Astrocyte (in vitro differentiated cells and primary cell): ENCODE measurements around the gene EPB41L1. TPM values are rescaled to one million over a fixed set of nuclear protein-coding genes. Genes with fewer than 3 reads are reported as not detected.

Experiments used
- DNase-seq: peaks from one replicate; pipeline ENCODE4 v3.0.0-alpha.2; 2010; ENCODE audit warnings: low read depth
- FAIRE-seq: peaks from 2 replicates; lab custom pipeline; 2011; peaks lifted over from hg19 to GRCh38; lab: Jason Lieb, UNC
- H2AFZ ChIP-seq: 2 replicates; pipeline ENCODE4 v1.6.0; 2012; ENCODE audit warnings: low read depth, low read length, inconsistent platforms
- H3K27ac ChIP-seq: 2 replicates; pipeline ENCODE4 v1.5.1; 2011; ENCODE audit warnings: low read depth, low read length, inconsistent platforms
- H3K27me3 ChIP-seq: 2 replicates; pipeline ENCODE4 v1.6.0; 2011; ENCODE audit warnings: low read length, inconsistent platforms; ENCODE audit not compliant: insufficient read depth
- H3K36me3 ChIP-seq: 2 replicates; pipeline ENCODE4 v1.5.1; 2011; ENCODE audit warnings: low read length, inconsistent platforms; ENCODE audit not compliant: insufficient read depth
- H3K4me1 ChIP-seq: 2 replicates; pipeline ENCODE4 v1.5.1; 2011; ENCODE audit warnings: low read length, inconsistent platforms; ENCODE audit not compliant: insufficient read depth
- H3K4me2 ChIP-seq: 2 replicates; pipeline ENCODE4 v1.6.0; 2012; ENCODE audit warnings: low read length, inconsistent platforms
- H3K4me3 ChIP-seq: 2 replicates; pipeline ENCODE4 v1.5.1; 2011; ENCODE audit warnings: low read depth, mild to moderate bottlenecking, low read length, inconsistent platforms; ENCODE audit not compliant: insufficient read depth
- H3K79me2 ChIP-seq: 2 replicates; pipeline ENCODE4 v1.6.0; 2012; ENCODE audit warnings: mild to moderate bottlenecking, low read length, inconsistent platforms; ENCODE audit not compliant: insufficient read depth
- H3K9ac ChIP-seq: 2 replicates; pipeline ENCODE4 v1.6.0; 2012; ENCODE audit warnings: mild to moderate bottlenecking, low read length, inconsistent platforms
- H3K9me3 ChIP-seq: 2 replicates; pipeline ENCODE4 v1.5.1; 2012; ENCODE audit warnings: low read depth, mild to moderate bottlenecking, low read length, inconsistent platforms; ENCODE audit not compliant: insufficient read depth
- H4K20me1 ChIP-seq: 2 replicates; pipeline ENCODE4 v1.6.0; 2012; ENCODE audit warnings: low read length, inconsistent platforms; ENCODE audit not compliant: insufficient read depth
- H3K27ac Mint-ChIP-seq: one replicate; pipeline ENCODE4 v1.8.0; 2021; ENCODE audit warnings: mild to moderate bottlenecking, mixed read lengths; ENCODE audit not compliant: unreplicated experiment
- H3K27me3 Mint-ChIP-seq: one replicate; pipeline ENCODE4 v1.8.0; 2021; ENCODE audit warnings: low read depth, mixed read lengths; ENCODE audit not compliant: unreplicated experiment
- H3K36me3 Mint-ChIP-seq: one replicate; pipeline ENCODE4 v1.8.0; 2021; ENCODE audit warnings: low read depth, mixed read lengths; ENCODE audit not compliant: unreplicated experiment
- H3K4me1 Mint-ChIP-seq: one replicate; pipeline ENCODE4 v1.8.0; 2021; ENCODE audit warnings: low read depth, mixed read lengths; ENCODE audit not compliant: unreplicated experiment
- H3K4me3 Mint-ChIP-seq: one replicate; pipeline ENCODE4 v1.8.0; 2021; ENCODE audit warnings: mild to moderate bottlenecking, moderate library complexity, mixed read lengths; ENCODE audit not compliant: unreplicated experiment
- H3K9me3 Mint-ChIP-seq: one replicate; pipeline ENCODE4 v1.8.0; 2021; ENCODE audit warnings: mild to moderate bottlenecking, mixed read lengths; ENCODE audit not compliant: unreplicated experiment
- CTCF ChIP-seq: IDR thresholded peaks from 2 replicates; pipeline ENCODE4 v1.5.1; 2011; ENCODE audit warnings: low read depth, mild to moderate bottlenecking, inconsistent platforms, low read length, moderate library complexity; ENCODE audit not compliant: insufficient read depth
- EZH2 ChIP-seq: IDR thresholded peaks from 2 replicates; pipeline ENCODE4 v1.6.1; 2012; ENCODE audit warnings: mild to moderate bottlenecking, low read length, inconsistent platforms; ENCODE audit not compliant: insufficient read depth
- total RNA-seq: library from RNA; stranded (reverse); gene quantifications from 2 replicates; pipeline ENCODE4 v1.2.1, GENCODE V29; 2021

Gene EPB41L1
- total RNA-seq, 1 donor from 2014 or later = 39.4 TPM

GRCh38 chr20:36252511-36252910 is 98.0 kb downstream of the EPB41L1 start:
- H3K27ac ChIP-seq = no peak overlapping the region
- H3K79me2 ChIP-seq = peaks cover 35% of the 10 kb centered on the region
- no peak overlapping the region for H3K4me3 ChIP-seq
- H3K9me3 Mint-ChIP-seq = no peaks in the 10 kb centered on the region
- DNase-seq = no peak
- H3K9me3 ChIP-seq = no peaks in the 10 kb centered on the region
- peaks cover 7% of the 10 kb centered on the region for H3K4me1 Mint-ChIP-seq
- peaks cover 69% of the 10 kb centered on the region for H4K20me1 ChIP-seq
- no peak overlapping the region for H3K9ac ChIP-seq
- peaks cover 20% of the 10 kb centered on the region for H3K36me3 ChIP-seq
- H3K36me3 Mint-ChIP-seq = peaks cover 17% of the 10 kb centered on the region
- no peaks in the 10 kb centered on the region for H3K27me3 ChIP-seq
- H3K27me3 Mint-ChIP-seq = no peaks in the 10 kb centered on the region
- FAIRE-seq = no peak
- no peak overlapping the region for H3K27ac Mint-ChIP-seq
- H3K4me1 ChIP-seq = no peaks in the 10 kb centered on the region
- no peak overlapping the region for H3K4me2 ChIP-seq
- TF ChIP-seq CTCF (no peak), EZH2 (no peak)
- H3K4me3 Mint-ChIP-seq = no peak overlapping the region
- no peak overlapping the region for H2AFZ ChIP-seq

GRCh38 chr20:36253036-36253435 is 98.5 kb downstream of the EPB41L1 start:
- H2AFZ ChIP-seq = no peak overlapping the region
- H4K20me1 ChIP-seq = peaks cover 67% of the 10 kb centered on the region
- TF ChIP-seq EZH2 = no peak
- TF ChIP-seq CTCF = no peak
- H3K9me3 Mint-ChIP-seq = no peaks in the 10 kb centered on the region
- no peaks in the 10 kb centered on the region for H3K4me1 ChIP-seq
- peaks cover 33% of the 10 kb centered on the region for H3K79me2 ChIP-seq
- H3K27ac ChIP-seq = no peak overlapping the region
- H3K4me1 Mint-ChIP-seq = peaks cover 7% of the 10 kb centered on the region
- peaks cover 14% of the 10 kb centered on the region for H3K36me3 Mint-ChIP-seq
- no peak overlapping the region for H3K4me3 ChIP-seq
- no peak overlapping the region for H3K4me3 Mint-ChIP-seq
- DNase-seq = no peak
- H3K27me3 Mint-ChIP-seq = no peaks in the 10 kb centered on the region
- no peaks in the 10 kb centered on the region for H3K9me3 ChIP-seq
- no peak overlapping the region for H3K4me2 ChIP-seq
- peaks cover 18% of the 10 kb centered on the region for H3K36me3 ChIP-seq
- no peak for FAIRE-seq
- H3K27ac Mint-ChIP-seq = no peak overlapping the region
- H3K27me3 ChIP-seq = no peaks in the 10 kb centered on the region
- H3K9ac ChIP-seq = no peak overlapping the region

GRCh38 chr20:36254076-36254475 is 99.5 kb downstream of the EPB41L1 start:
- Histone ChIP-seq H3K4me2 (no peak overlapping the region), H3K4me3 (no peak overlapping the region), H3K9ac (no peak overlapping the region), H3K9me3 (no peaks in the 10 kb centered on the region), H3K4me1 (no peaks in the 10 kb centered on the region), H4K20me1 (peaks cover 59% of the 10 kb centered on the region), H2AFZ (no peak overlapping the region), H3K27me3 (no peaks in the 10 kb centered on the region), H3K36me3 (peaks cover 13% of the 10 kb centered on the region), H3K27ac (no peak overlapping the region), H3K79me2 (peaks cover 32% of the 10 kb centered on the region)
- Mint-ChIP-seq H3K9me3 (no peaks in the 10 kb centered on the region), H3K27me3 (no peaks in the 10 kb centered on the region), H3K4me1 (peaks cover 7% of the 10 kb centered on the region), H3K36me3 (peaks cover 10% of the 10 kb centered on the region), H3K4me3 (no peak overlapping the region), H3K27ac (no peak overlapping the region)
- DNase-seq = no peak
- no peak for TF ChIP-seq CTCF
- no peak for TF ChIP-seq EZH2
- FAIRE-seq = no peak
